Measurements from ENCODE around the gene ABHD17A. TPM values are rescaled to one million over a fixed set of nuclear protein-coding genes. Genes with fewer than 3 reads are reported as not detected.
A peak's percentile ranks its signal among the peaks of the same experiment; 100 is the strongest.

The ABHD17A gene
- polyA plus RNA-seq, 1 of the 3 experiments (the other 2 are of a cell fraction) = 61.1 TPM

- 0 out of 2 replicates have a peak, but pooled peaks have one; percentile 15 for TF ChIP-seq PBX3 (IDR thresholded peaks at IDR 0.05)
- TF ChIP-seq SMC3 (IDR thresholded peaks at IDR 0.05; ENCODE audit: low read depth, low read length) = peak; percentile 48; the same call in 1 of the 2 replicates
- TF ChIP-seq RAD21 (IDR thresholded peaks at IDR 0.05; ENCODE audit: low read length) = peak; percentile 54
- no peak for TF ChIP-seq ZBTB33 (IDR thresholded peaks at IDR 0.05; ENCODE audit: borderline replicate concordance, low read depth)
- TF ChIP-seq MAX (IDR thresholded peaks at IDR 0.05; ENCODE audit: low read depth) = peak; percentile 0; the same call in 1 of the 2 replicates
- no peak for TF ChIP-seq MEF2A (IDR thresholded peaks at IDR 0.05; ENCODE audit: borderline replicate concordance, low read depth)
- TF ChIP-seq NFIC (IDR thresholded peaks at IDR 0.05; ENCODE audit: borderline replicate concordance) = no peak
- TF ChIP-seq RXRA (IDR thresholded peaks at IDR 0.05; ENCODE audit: borderline replicate concordance, low read depth) = no peak
Measured at GRCh38 chr19:1864480-1865171, 20.7 kb downstream of the ABHD17A start (continued).

- POLR2A ChIA-PET = interaction anchor here (0.8 to 1.4 kb wide), 4 partner anchors 9 to 42 kb away, joined by 3 to 7 read pairs (median 5); partner anchors contain the start of genes ADAT3 and SCAMP4
- peak overlapping the region; percentile 79 to 90 for H3K4me3 ChIP-seq (ENCODE audit: low read depth in 2 of 2, low read length in 1 of 2)
- TF ChIP-seq TAF1 (IDR thresholded peaks at IDR 0.05; ENCODE audit: borderline replicate concordance, low read depth, low read length) (0 out of 2 replicates have a peak, but pooled peaks have one; percentile 45), MAX (IDR thresholded peaks at IDR 0.05; ENCODE audit: low read depth) (peak; percentile 99), YY1 (IDR thresholded peaks at IDR 0.05; ENCODE audit: low read depth) (no peak), JUND (IDR thresholded peaks at IDR 0.05) (no peak), ELF1 (IDR thresholded peaks at IDR 0.05) (peak; percentile 57), RXRA (IDR thresholded peaks at IDR 0.05; ENCODE audit: borderline replicate concordance, low read depth) (peak; percentile 32; the same call in 1 of the 2 replicates), POLR2AphosphoS5 (IDR thresholded peaks at IDR 0.05; ENCODE audit: low read depth, low read length) (peak; percentile 38; the same call in 1 of the 2 replicates), REST (IDR thresholded peaks at IDR 0.05; ENCODE audit: low read depth, low read length) (peak; percentile 33; the same call in 1 of the 2 replicates), USF2 (IDR thresholded peaks at IDR 0.05; ENCODE audit: borderline replicate concordance, low read depth, low read length) (peak; percentile 68), USF1 (IDR thresholded peaks at IDR 0.05; ENCODE audit: borderline replicate concordance, low read depth) (peak; percentile 91), MXI1 (IDR thresholded peaks at IDR 0.05; ENCODE audit: low read depth, low read length) (peak; percentile 98), EZH2phosphoT487 (IDR thresholded peaks at IDR 0.05; ENCODE audit: borderline replicate concordance, low read depth) (no peak)
Measured at GRCh38 chr19:1863638-1864479, 21.4 kb downstream of the ABHD17A start.

More at GRCh38 chr19:1863638-1864479, 21.4 kb downstream of the ABHD17A start:
- peak; percentile 97 for DNase-seq
- CTCF ChIA-PET = interaction anchor here (1.0 to 1.9 kb wide), 10 partner anchors 11 to 206 kb away, joined by 3 to 10 read pairs (median 4); no protein-coding TSS in a partner anchor
- peak overlapping the region; percentile 100 for H3K4me2 ChIP-seq
- H3K4me1 ChIP-seq (ENCODE audit: control insufficient read depth in 1 of 2, insufficient read depth in 2 of 2, low read depth in 1 of 2, low read length in 1 of 2) = peaks cover 18 to 36% of the 10 kb centered on the region in 2 experiments; a peak in 2 of 4 replicates
- no peaks in the 10 kb centered on the region for H3K27me3 ChIP-seq (ENCODE audit: insufficient read depth)
- H3K9me3 ChIP-seq = no peaks in the 10 kb centered on the region
- peaks cover 38% of the 10 kb centered on the region for H4K20me1 ChIP-seq (ENCODE audit: insufficient read depth)
- peaks cover 8% of the 10 kb centered on the region for H3F3A ChIP-seq (replicated peaks; ENCODE audit: insufficient read depth)
- H2AFZ ChIP-seq (ENCODE audit: low read depth) = peak overlapping the region; percentile 62; the same call in 1 of the 2 replicates
- peak overlapping the region; percentile 96 for H3K9ac ChIP-seq
- H3K9me2 ChIP-seq = no peaks in the 10 kb centered on the region
- H3K79me2 ChIP-seq (ENCODE audit: insufficient read depth) = peaks cover 64% of the 10 kb centered on the region
- under 1% methylated on average over 26 of the region's 115 CpGs for WGBS (ENCODE audit: low lambda C conversion rate)
- no peaks in the 10 kb centered on the region for H3K36me3 ChIP-seq (replicated peaks in 1 of 2; ENCODE audit: control insufficient read depth in 1 of 2, insufficient read depth in 2 of 2, low read length in 1 of 2)
- H3K27ac ChIP-seq (ENCODE audit: low read depth in 2 of 2, low read length in 1 of 2) = peak overlapping the region; percentile 93 to 94
